GM12878 (cell line): ENCODE data around the gene CACNA2D1. TPM values are rescaled to one million over a fixed set of nuclear protein-coding genes. Genes with fewer than 3 reads are reported as not detected.

Experiments
- ATAC-seq: fragments of 200-7000 bp; cut with Tn5 transposase; 3 replicates; pipeline ENCODE4 v1.9.1; 2020; ENCODE audit warnings: mild to moderate bottlenecking, moderate library complexity
- BruUV-seq: library from RNA; stranded (reverse); fragments of 400-500 nt; replicated peaks from 2 replicates; lab custom pipeline; 2021; lab: Mats Ljungman, UMichigan
- CTCF ChIA-PET: fragments of 300-600 bp; sonication (Branson Sonifier 250); formaldehyde crosslinking; extraction: SDS; loops from one replicate; lab custom pipeline; 2021; ENCODE audit warnings: inconsistent platforms; lab: Yijun Ruan, JAX
- POLR2A ChIA-PET: fragments of 350-600 bp; formaldehyde crosslinking; extraction: SDS; loops from one replicate; lab custom pipeline; 2021; ENCODE audit warnings: inconsistent platforms; lab: Charles Lee
- RAD21 ChIA-PET: fragments of 300-600 bp; sonication (Branson Sonifier 250); formaldehyde crosslinking; loops from one replicate; lab custom pipeline; 2023; ENCODE audit warnings: antibody characterized with exemption; ENCODE audit not compliant: unreplicated experiment; lab: Charles Lee
- SMC1A ChIA-PET: fragments of 300-600 bp; sonication (Branson Sonifier 250); formaldehyde crosslinking; loops from one replicate; lab custom pipeline; 2023; ENCODE audit not compliant: unreplicated experiment, uncharacterized antibody; lab: Charles Lee
- DNase-seq: peaks from one replicate; pipeline ENCODE4 v3.0.0-alpha.2; 2011; ENCODE audit warnings: low read depth, low spot score
- FAIRE-seq: peaks from 3 replicates; lab custom pipeline; 2011; peaks lifted over from hg19 to GRCh38; lab: Jason Lieb, UNC
- H2AFZ ChIP-seq: 2 replicates; pipeline ENCODE4 v1.6.0; 2011; ENCODE audit warnings: low read depth, low read length, control low read depth; ENCODE audit not compliant: control insufficient read depth
- H3K27ac ChIP-seq: 2 replicates; pipeline ENCODE4 v1.5.1; 2011; ENCODE audit warnings: control low read depth; ENCODE audit not compliant: control insufficient read depth, insufficient read depth
- H3K27me3 ChIP-seq, 2 experiments: replicated peaks in 1 of 2; 2 replicates each; pipeline versions ENCODE4 v1.6.0 to v1.6.1; 2011; ENCODE audit warnings: low read length in 1 of 2; ENCODE audit not compliant: control insufficient read depth in 2 of 2, insufficient read depth in 2 of 2
- H3K36me3 ChIP-seq, 2 experiments: 2 replicates each; pipeline ENCODE4 v1.5.1; 2011; ENCODE audit warnings: low read length in 1 of 2; ENCODE audit not compliant: control insufficient read depth in 2 of 2, insufficient read depth in 2 of 2
- H3K4me1 ChIP-seq: 2 replicates; pipeline ENCODE4 v1.6.1; 2011; ENCODE audit warnings: mild to moderate bottlenecking, low read length, moderate library complexity, mixed read lengths; ENCODE audit not compliant: control insufficient read depth, insufficient read depth
- H3K4me2 ChIP-seq: 2 replicates; pipeline ENCODE4 v1.6.0; 2011; ENCODE audit warnings: control low read depth; ENCODE audit not compliant: control insufficient read depth, insufficient read depth
- H3K4me3 ChIP-seq: fragments of 200-600 bp; sonication (generic); 2 replicates; pipeline ENCODE4 v1.5.1; 2016
- H3K79me2 ChIP-seq: 2 replicates; pipeline ENCODE4 v1.6.0; 2011; ENCODE audit warnings: low read length; ENCODE audit not compliant: control insufficient read depth, insufficient read depth
- H3K9ac ChIP-seq: 2 replicates; pipeline ENCODE4 v1.8.0; 2011; ENCODE audit warnings: low read length, control low read depth, mixed read lengths; ENCODE audit not compliant: control insufficient read depth, insufficient read depth
- H3K9me3 ChIP-seq: replicated peaks from 3 replicates; pipeline ENCODE4 v1.5.1; 2011; ENCODE audit warnings: mild to moderate bottlenecking, low read length; ENCODE audit not compliant: control insufficient read depth, insufficient read depth
- H4K20me1 ChIP-seq: 2 replicates; pipeline ENCODE4 v1.6.0; 2011; ENCODE audit not compliant: control insufficient read depth, insufficient read depth
- FOXK2 ChIP-seq: fragments of 450-650 bp; IDR thresholded peaks from 2 replicates; pipeline ENCODE4 v1.6.1; 2017; ENCODE audit warnings: mild to moderate bottlenecking, moderate library complexity
- SMC3 ChIP-seq: IDR thresholded peaks from 2 replicates; pipeline ENCODE4 v1.6.1; 2011; ENCODE audit warnings: low read length, improper control_type of control experiment, borderline replicate concordance
- ZNF217 ChIP-seq: fragments of 450-650 bp; IDR thresholded peaks from 2 replicates; pipeline ENCODE4 v1.6.1; 2017; ENCODE audit warnings: antibody characterized with exemption, mild to moderate bottlenecking
- WGBS: methylation state at CpG from one replicate; pipeline ENCODE4 v1.1.6; 2016; ENCODE audit warnings: low lambda C conversion rate; ENCODE audit not compliant: insufficient replicate concordance, insufficient coverage; ENCODE audit errors: missing lambda C conversion rate; 5-methylcytosine and 5-hydroxymethylcytosine counted together
- in situ Hi-C: fragments of 300-500 bp; cut with MboI; formaldehyde crosslinking; loops from 9 replicates; pipeline ENCODE4 v1.14.3; 2018; ENCODE audit warnings: mixed read lengths
- intact Hi-C: fragments of 100-400 bp; cut with micrococcal nuclease; formaldehyde crosslinking; loops from one replicate; pipeline ENCODE4 v1.14.2; 2022; ENCODE audit not compliant: unreplicated experiment
- polyA plus RNA-seq, 11 experiments: library from polyadenylated mRNA; depleted of rRNA in 4 of 11; unstranded in 6 of 11; stranded (reverse) in 5 of 11; fragments of >200 nt; fragmentation: Nextera tagmentation in 4 of 11; fragmentation: Illumina TruSeq in 1 of 11; extraction: Ambion mirVana in 4 of 11; extraction: Trizol in 1 of 11; gene quantifications; 1 replicate in 1 of 11; 2 replicates in 10 of 11; pipeline versions ENCODE4 v1.2.1 to v1.2.3, GENCODE V29; 2011 to 2016; ENCODE audit warnings: inconsistent platforms in 2 of 11, missing spikeins in 2 of 11, low read depth in 1 of 11
- total RNA-seq, 4 experiments: library from RNA; depleted of rRNA in 3 of 4; stranded (reverse); fragments of >200 nt in 3 of 4; fragmentation: Illumina TruSeq in 1 of 4; extraction: Trizol in 1 of 4; gene quantifications; 2 replicates each; pipeline versions ENCODE4 v1.2.1 to v1.2.3, GENCODE V29; 2013 to 2021
- TF ChIP-seq, protein P1 (sequence below): fragments of 450-650 bp; formaldehyde crosslinking; IDR thresholded peaks from 2 replicates; pipeline ENCODE4 v1.4.0; 2022; ENCODE audit warnings: mild to moderate bottlenecking, moderate library complexity

CACNA2D1 gene
- total and polyA plus RNA-seq, 10 of the 15 experiments (the other 5 are each of a cell fraction or from before 2014, with no cell fraction given): 0.14 to 14.8 (median 0.97) TPM

DNA sequence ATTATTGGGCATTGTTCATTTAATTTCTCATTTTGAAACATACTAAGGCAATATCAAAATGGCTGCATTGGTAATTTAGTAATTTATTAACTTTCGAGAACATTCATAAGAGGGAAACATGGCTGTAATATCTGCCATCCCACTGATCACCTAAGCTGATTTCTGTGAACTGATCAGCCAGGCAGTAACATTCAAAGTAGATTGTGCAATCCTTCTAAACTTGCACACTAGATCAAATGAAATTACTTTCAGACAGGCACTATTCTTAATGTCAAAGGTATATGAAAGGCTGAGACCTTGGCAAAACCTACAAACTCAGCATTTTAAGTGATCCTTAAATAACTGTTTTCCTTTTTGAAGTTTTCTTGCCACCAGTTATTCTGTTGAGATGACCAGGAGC, 290.7 kb downstream of the CACNA2D1 start:
- Histone ChIP-seq H3K4me1 (no peaks in the 10 kb centered on the region), H3K79me2 (no peaks in the 10 kb centered on the region), H3K36me3 (no peaks in the 10 kb centered on the region), H3K4me2 (no peak overlapping the region), H3K9me3 (no peaks in the 10 kb centered on the region), H3K27me3 (no peaks in the 10 kb centered on the region), H3K4me3 (no peak overlapping the region), H2AFZ (no peak overlapping the region), H3K9ac (no peak overlapping the region), H4K20me1 (no peaks in the 10 kb centered on the region), H3K27ac (no peak overlapping the region)
- no peak; the same call in 2 of the 3 replicates for ATAC-seq
- 68% methylated on average over 1 of the region's 1 CpG for WGBS
- DNase-seq: no peak
- FAIRE-seq: no peak
- BruUV-seq: no TSS peak
- ChIA-PET SMC1A (interaction anchor here (0.9 to 4.8 kb wide), 3 partner anchors 10 to 43 kb away, joined by 4 to 34 read pairs (median 12); no protein-coding TSS in a partner anchor), RAD21 (interaction anchor here (1.1 kb wide), 1 partner anchor 9 kb away, joined by 3 read pairs; no protein-coding TSS in a partner anchor), POLR2A (no interaction called here), CTCF (interaction anchor here (0.8 to 2.2 kb wide), 6 partner anchors 9 to 31 kb away, joined by 3 to 6 read pairs (median 4); no protein-coding TSS in a partner anchor)
- no peak for TF ChIP-seq FOXK2
- TF ChIP-seq ZNF217: no peak
- TF ChIP-seq, protein P1, sequence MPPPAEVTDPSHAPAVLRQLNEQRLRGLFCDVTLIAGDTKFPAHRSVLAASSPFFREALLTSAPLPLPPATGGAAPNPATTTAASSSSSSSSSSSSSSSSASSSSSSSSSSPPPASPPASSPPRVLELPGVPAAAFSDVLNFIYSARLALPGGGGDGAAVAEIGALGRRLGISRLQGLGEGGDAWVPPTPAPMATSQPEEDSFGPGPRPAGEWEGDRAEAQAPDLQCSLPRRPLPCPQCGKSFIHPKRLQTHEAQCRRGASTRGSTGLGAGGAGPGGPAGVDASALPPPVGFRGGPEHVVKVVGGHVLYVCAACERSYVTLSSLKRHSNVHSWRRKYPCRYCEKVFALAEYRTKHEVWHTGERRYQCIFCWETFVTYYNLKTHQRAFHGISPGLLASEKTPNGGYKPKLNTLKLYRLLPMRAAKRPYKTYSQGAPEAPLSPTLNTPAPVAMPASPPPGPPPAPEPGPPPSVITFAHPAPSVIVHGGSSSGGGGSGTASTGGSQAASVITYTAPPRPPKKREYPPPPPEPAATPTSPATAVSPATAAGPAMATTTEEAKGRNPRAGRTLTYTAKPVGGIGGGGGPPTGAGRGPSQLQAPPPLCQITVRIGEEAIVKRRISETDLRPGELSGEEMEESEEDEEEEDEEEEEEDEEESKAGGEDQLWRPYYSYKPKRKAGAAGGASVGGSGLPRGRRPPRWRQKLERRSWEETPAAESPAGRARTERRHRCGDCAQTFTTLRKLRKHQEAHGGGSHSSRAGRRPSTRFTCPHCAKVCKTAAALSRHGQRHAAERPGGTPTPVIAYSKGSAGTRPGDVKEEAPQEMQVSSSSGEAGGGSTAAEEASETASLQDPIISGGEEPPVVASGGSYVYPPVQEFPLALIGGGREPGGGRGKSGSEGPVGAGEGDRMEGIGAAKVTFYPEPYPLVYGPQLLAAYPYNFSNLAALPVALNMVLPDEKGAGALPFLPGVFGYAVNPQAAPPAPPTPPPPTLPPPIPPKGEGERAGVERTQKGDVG (CRISPR knock-in tag): no peak
- no peak for TF ChIP-seq SMC3
- intact Hi-C loops (no loop called here), in situ Hi-C loops (no loop called here)
